GM19397 (cell line): ENCODE measurements around the gene TMEM131.
A peak's percentile ranks its signal among the peaks of the same experiment; 100 is the strongest.
"Not testable (repeated sequence)": the region's sequence is repeated elsewhere in the genome, so short reads cannot be mapped to it uniquely, and the experiment has no call there.

Source experiments
- ATAC-seq: cut with Tn5 transposase; IDR thresholded peaks from one replicate; pipeline ENCODE4 v1.9.1; 2021; ENCODE audit warnings: mild to moderate bottlenecking, moderate library complexity; ENCODE audit not compliant: unreplicated experiment

TMEM131 gene

GRCh38 chr2:97963079-97963406 lies 32.7 kb downstream of the TMEM131 start:
- no peak for ATAC-seq

GRCh38 chr2:97961534-97961933 lies 34.2 kb downstream of the TMEM131 start:
- no peak for ATAC-seq

GRCh38 chr2:97958184-97958583 lies 37.6 kb downstream of the TMEM131 start:
- no peak for ATAC-seq

- no peak for ATAC-seq
These were observed 38.1 kb downstream of the TMEM131 start for GRCh38 chr2:97957432-97958183.

- ATAC-seq: not testable (repeated sequence)
These were observed 39.0 kb downstream of the TMEM131 start for GRCh38 chr2:97956753-97957152.

GRCh38 chr2:97953853-97954252 lies 41.9 kb downstream of the TMEM131 start:
- ATAC-seq: no peak

- no peak for ATAC-seq
These were observed 43.4 kb downstream of the TMEM131 start for GRCh38 chr2:97952357-97952756.

- no peak for ATAC-seq
These were observed 44.5 kb downstream of the TMEM131 start for GRCh38 chr2:97951155-97951680.

GRCh38 chr2:97950329-97951154 lies 45.2 kb downstream of the TMEM131 start:
- no peak for ATAC-seq

- ATAC-seq: no peak
These were observed 46.8 kb downstream of the TMEM131 start for GRCh38 chr2:97948926-97949325.

GRCh38 chr2:97945791-97946190 lies 50.0 kb downstream of the TMEM131 start:
- ATAC-seq: no peak

GRCh38 chr2:97936881-97937280 lies 58.9 kb downstream of the TMEM131 start:
- no peak for ATAC-seq

- peak; percentile 71 for ATAC-seq
These were observed 59.5 kb downstream of the TMEM131 start for GRCh38 chr2:97936199-97936598.

- ATAC-seq: no peak
These were observed 60.0 kb downstream of the TMEM131 start for GRCh38 chr2:97935719-97936161.

- ATAC-seq: peak; percentile 53
These were observed 62.6 kb downstream of the TMEM131 start for GRCh38 chr2:97932975-97933662.

- no peak for ATAC-seq
These were observed 63.9 kb downstream of the TMEM131 start for GRCh38 chr2:97931858-97932225.

GRCh38 chr2:97931118-97931857 lies 64.5 kb downstream of the TMEM131 start:
- ATAC-seq: no peak

GRCh38 chr2:97928591-97928990 lies 67.2 kb downstream of the TMEM131 start:
- ATAC-seq: no peak

- ATAC-seq: no peak
These were observed 68.8 kb downstream of the TMEM131 start for GRCh38 chr2:97926946-97927345.

- no peak for ATAC-seq
These were observed 71.6 kb downstream of the TMEM131 start for GRCh38 chr2:97924194-97924593.

GRCh38 chr2:97919858-97920257 lies 75.9 kb downstream of the TMEM131 start:
- no peak for ATAC-seq
